Neural crest cell (in vitro differentiated cells): Measurements from ENCODE around the gene MEGF6. TPM values are rescaled to one million over a fixed set of nuclear protein-coding genes. Genes with fewer than 3 reads are reported as not detected.

Experiments
- DNase-seq: peaks from one replicate; pipeline ENCODE4 v3.0.0; 2021; ENCODE audit warnings: low read depth, mixed read lengths, low spot score
- H3K27ac Mint-ChIP-seq: one replicate; pipeline ENCODE4 v1.8.0; 2021; ENCODE audit warnings: mild to moderate bottlenecking, mixed read lengths; ENCODE audit not compliant: unreplicated experiment
- H3K27me3 Mint-ChIP-seq: 2 replicates; pipeline ENCODE4 v1.8.0; 2021; ENCODE audit warnings: low read depth, mild to moderate bottlenecking, mixed read lengths
- H3K36me3 Mint-ChIP-seq: 2 replicates; pipeline ENCODE4 v1.8.0; 2021; ENCODE audit warnings: low read depth, mild to moderate bottlenecking, mixed read lengths
- H3K4me1 Mint-ChIP-seq: 2 replicates; pipeline ENCODE4 v1.8.0; 2021; ENCODE audit warnings: mixed read lengths
- H3K4me3 Mint-ChIP-seq: one replicate; pipeline ENCODE4 v1.8.0; 2021; ENCODE audit warnings: mild to moderate bottlenecking, mixed read lengths
- H3K9me3 Mint-ChIP-seq: 2 replicates; pipeline ENCODE4 v1.8.0; 2021; ENCODE audit warnings: mixed read lengths
- CTCF ChIP-seq: fragments of 200-600 bp; sonication (generic); conservative IDR thresholded peaks from 2 replicates; pipeline ENCODE4 v1.5.0; 2021; ENCODE audit warnings: antibody characterized with exemption, mild to moderate bottlenecking
- total RNA-seq: library from RNA; stranded (reverse); gene quantifications from 2 replicates; pipeline ENCODE4 v1.2.1, GENCODE V29; 2021

The MEGF6 gene
- total RNA-seq, 1 donor from 2014 or later, result 36.7 TPM

GRCh38 chr1:3651930-3652547 is 40.7 kb upstream of the MEGF6 start, which contains the start of gene TP73:
TP73 (plus strand) TSS chr1:3652516; CDS start chr1:3682366, 29,850 bp downstream.
- Mint-ChIP-seq H3K27me3 (peaks cover 71% of the 10 kb centered on the region), H3K4me3 (peak within 1 kb of the TSS; percentile 48), H3K4me1 (peaks cover 24% of the 10 kb centered on the region), H3K36me3 (no peaks in the 10 kb centered on the region), H3K27ac (no peak within 1 kb of the TSS), H3K9me3 (no peaks in the 10 kb centered on the region)
- no peak for TF ChIP-seq CTCF
- DNase-seq, result peak; percentile 28

- Mint-ChIP-seq H3K4me3 (peak overlapping the region; percentile 57), H3K27me3 (peaks cover 64% of the 10 kb centered on the region), H3K27ac (no peak overlapping the region), H3K36me3 (no peaks in the 10 kb centered on the region), H3K9me3 (no peaks in the 10 kb centered on the region), H3K4me1 (peaks cover 24% of the 10 kb centered on the region)
- DNase-seq, result no peak
- TF ChIP-seq CTCF, result no peak
These were observed 40.0 kb upstream of the MEGF6 start for GRCh38 chr1:3651026-3651929.

GRCh38 chr1:3650248-3651025 is 39.1 kb upstream of the MEGF6 start:
- Mint-ChIP-seq H3K36me3 (no peaks in the 10 kb centered on the region), H3K4me3 (peak overlapping the region; percentile 87), H3K27me3 (peaks cover 55% of the 10 kb centered on the region), H3K4me1 (peaks cover 24% of the 10 kb centered on the region), H3K27ac (no peak overlapping the region), H3K9me3 (no peaks in the 10 kb centered on the region)
- no peak for DNase-seq
- TF ChIP-seq CTCF, result no peak

- Mint-ChIP-seq H3K4me1 (peaks cover 24% of the 10 kb centered on the region), H3K36me3 (no peaks in the 10 kb centered on the region), H3K9me3 (no peaks in the 10 kb centered on the region), H3K27ac (no peak within 1 kb of the TSS), H3K27me3 (peaks cover 47% of the 10 kb centered on the region), H3K4me3 (peak within 1 kb of the TSS; percentile 87)
- DNase-seq, result peak; percentile 77
- peak; percentile 31 for TF ChIP-seq CTCF
These were observed 38.3 kb upstream of the MEGF6 start, which contains the start of gene WRAP73 for GRCh38 chr1:3649342-3650247. WRAP73 (minus strand) TSS chr1:3650103; CDS start chr1:3649999, 104 bp downstream.
